Activated naive CD4-positive, alpha-beta T cell treated with anti-CD3 and anti-CD28 coated beads for 36 hours (primary cell): ENCODE results near the gene FKBP1C. TPM values are rescaled to one million over a fixed set of nuclear protein-coding genes. Genes with fewer than 3 reads are reported as not detected.
"Not testable (repeated sequence)": the region's sequence is repeated elsewhere in the genome, so short reads cannot be mapped to it uniquely, and the experiment has no call there.

Experiments
- CTCF ChIA-PET: fragments of 350-600 bp; sonication (Branson Sonifier 250); formaldehyde crosslinking; loops from one replicate; lab custom pipeline; 2021; ENCODE audit warnings: antibody characterized with exemption; lab: Charles Lee
- DNase-seq: peaks from one replicate; pipeline ENCODE4 v3.0.0-alpha.2; 2020
- H3K27ac Mint-ChIP-seq: one replicate; pipeline ENCODE4 v1.8.0; 2021; ENCODE audit warnings: mild to moderate bottlenecking, mixed read lengths
- H3K27me3 Mint-ChIP-seq: one replicate; pipeline ENCODE4 v1.8.0; 2021; ENCODE audit warnings: low read depth, mixed read lengths
- H3K36me3 Mint-ChIP-seq: one replicate; pipeline ENCODE4 v1.8.0; 2021; ENCODE audit warnings: low read depth, mixed read lengths
- H3K4me1 Mint-ChIP-seq: one replicate; pipeline ENCODE4 v1.8.0; 2021; ENCODE audit warnings: low read depth, mixed read lengths
- H3K4me3 Mint-ChIP-seq: one replicate; pipeline ENCODE4 v1.8.0; 2021; ENCODE audit warnings: mild to moderate bottlenecking, moderate library complexity, mixed read lengths
- H3K9me3 Mint-ChIP-seq: one replicate; pipeline ENCODE4 v1.8.0; 2021; ENCODE audit warnings: mixed read lengths
- intact Hi-C: fragments of 100-400 bp; cut with micrococcal nuclease; formaldehyde crosslinking; loops from one replicate; pipeline ENCODE4 v1.15.1; 2023
- total RNA-seq, 2 experiments: library from RNA; stranded (reverse); gene quantifications; one replicate each; pipeline ENCODE4 v1.2.3, GENCODE V29; 2021

Gene FKBP1C
- under 1 TPM; 0.57 to 0.64 TPM for total RNA-seq

DNA sequence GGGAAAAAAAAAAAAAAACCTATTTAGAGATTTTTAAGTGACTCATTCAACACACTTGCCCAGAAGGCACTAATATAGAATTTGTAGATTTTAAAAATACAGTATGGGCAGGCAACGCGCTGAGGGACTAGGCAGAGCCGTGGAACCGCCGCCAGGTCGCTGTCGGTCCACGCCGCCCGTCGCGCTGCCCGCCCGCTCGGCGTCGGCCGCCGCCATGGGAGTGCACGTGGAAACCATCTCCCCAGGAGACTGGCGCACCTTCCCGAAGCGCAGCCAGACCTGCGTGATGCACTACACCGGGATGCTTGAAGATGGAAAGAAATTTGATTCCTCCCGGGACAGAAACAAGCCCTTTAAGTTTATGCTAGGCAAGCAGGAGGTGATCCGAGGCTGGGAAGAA, at the start of gene FKBP1C:
FKBP1C (plus strand) TSS at position 127 of the 400 bp plus-strand sequence.
- H3K36me3 Mint-ChIP-seq, H3K4me1 Mint-ChIP-seq, H3K4me3 Mint-ChIP-seq, H3K27me3 Mint-ChIP-seq, CTCF ChIA-PET, DNase-seq, H3K27ac Mint-ChIP-seq, intact Hi-C loops: not testable (repeated sequence)
- H3K9me3 Mint-ChIP-seq, result peaks cover 21% of the 10 kb centered on the region

DNA sequence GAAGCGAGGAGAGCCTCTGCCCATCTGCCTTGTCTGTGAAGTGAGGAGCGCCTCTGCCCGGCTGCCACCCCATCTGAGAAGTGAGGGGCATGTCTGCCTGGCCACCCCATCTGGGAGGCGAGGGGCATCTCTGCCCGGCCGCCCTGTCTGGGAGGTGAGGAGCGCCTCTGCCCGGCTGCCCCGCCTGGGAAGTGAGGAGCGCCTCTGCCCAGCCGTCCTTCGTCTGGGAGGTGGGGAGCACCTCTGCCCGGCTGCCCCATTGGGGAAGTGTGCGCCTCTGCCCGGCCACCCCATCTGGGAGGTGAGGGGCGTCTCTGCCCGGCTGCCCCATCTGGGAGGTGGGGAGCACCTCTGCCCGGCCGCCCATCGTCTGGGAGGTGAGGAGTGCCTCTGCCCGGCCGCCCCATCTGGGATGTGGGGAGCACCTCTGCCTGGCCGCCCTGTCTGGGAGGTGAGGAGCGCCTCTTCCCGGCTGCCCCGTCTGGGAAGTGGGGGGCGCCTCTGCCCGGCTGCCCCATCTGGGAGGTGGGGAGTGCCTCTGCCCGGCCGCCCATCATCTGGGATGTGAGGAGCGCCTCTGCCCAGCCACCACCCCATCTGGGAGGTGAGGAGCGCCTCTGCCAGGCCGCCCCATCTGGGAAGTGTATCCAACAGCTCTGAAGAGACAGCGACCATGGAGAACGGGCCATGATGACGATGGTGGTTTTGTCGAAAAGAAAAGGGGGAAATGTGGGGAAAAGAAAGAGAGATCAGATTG, 47.0 kb upstream of the FKBP1C start:
- H3K9me3 Mint-ChIP-seq, H3K27me3 Mint-ChIP-seq, DNase-seq, H3K4me3 Mint-ChIP-seq, CTCF ChIA-PET, intact Hi-C loops, H3K27ac Mint-ChIP-seq, H3K36me3 Mint-ChIP-seq, H3K4me1 Mint-ChIP-seq: not testable (repeated sequence)

DNA sequence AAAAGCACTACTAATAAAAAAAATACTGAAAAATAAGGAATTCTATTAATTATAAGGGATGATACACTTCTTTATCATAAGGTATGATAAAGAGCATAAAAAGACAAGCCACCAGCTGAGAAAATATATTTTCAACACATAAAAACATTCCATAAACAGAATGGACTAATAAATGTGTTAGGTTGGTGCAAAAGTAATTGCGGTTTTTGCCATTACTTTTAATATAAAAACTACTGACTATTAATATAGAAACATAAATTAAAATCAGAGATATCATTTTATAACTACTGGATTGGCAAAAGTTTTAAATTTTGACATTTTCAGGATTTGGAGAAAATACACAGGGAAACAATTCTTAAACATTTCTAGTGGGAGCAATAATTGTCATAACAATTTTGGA, 37.1 kb upstream of the FKBP1C start:
- no peaks in the 10 kb centered on the region for H3K27me3 Mint-ChIP-seq
- no peaks in the 10 kb centered on the region for H3K36me3 Mint-ChIP-seq
- DNase-seq, result no peak
- no peaks in the 10 kb centered on the region for H3K4me1 Mint-ChIP-seq
- peaks cover 10% of the 10 kb centered on the region for H3K9me3 Mint-ChIP-seq
- H3K27ac Mint-ChIP-seq, result no peak overlapping the region
- intact Hi-C loops, result no loop called here
- H3K4me3 Mint-ChIP-seq, result no peak overlapping the region
- CTCF ChIA-PET, result no interaction called here

DNA sequence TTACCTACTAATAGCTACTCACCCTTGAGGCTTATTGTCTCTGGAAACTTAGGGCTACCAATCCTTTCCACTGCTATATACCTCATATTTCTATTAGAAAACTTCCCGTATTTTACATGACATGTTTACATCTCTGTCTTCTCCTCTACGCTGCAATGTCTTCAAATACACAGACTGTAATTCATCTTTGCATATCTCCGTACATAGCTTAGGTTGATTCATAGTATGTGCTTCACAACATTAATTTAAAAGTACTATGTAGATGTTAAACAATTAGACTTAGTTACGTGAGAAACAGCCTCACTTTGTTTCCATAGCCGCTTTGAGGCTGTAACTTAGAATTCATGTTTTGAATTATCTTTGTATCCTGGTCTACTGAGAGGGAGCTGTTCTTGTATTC, 35.1 kb upstream of the FKBP1C start:
- Mint-ChIP-seq H3K9me3 (peaks cover 4% of the 10 kb centered on the region), H3K36me3 (no peaks in the 10 kb centered on the region), H3K27ac (no peak overlapping the region), H3K4me1 (no peaks in the 10 kb centered on the region), H3K27me3 (no peaks in the 10 kb centered on the region), H3K4me3 (no peak overlapping the region)
- intact Hi-C loops, result no loop called here
- no peak for DNase-seq
- CTCF ChIA-PET, result no interaction called here

DNA sequence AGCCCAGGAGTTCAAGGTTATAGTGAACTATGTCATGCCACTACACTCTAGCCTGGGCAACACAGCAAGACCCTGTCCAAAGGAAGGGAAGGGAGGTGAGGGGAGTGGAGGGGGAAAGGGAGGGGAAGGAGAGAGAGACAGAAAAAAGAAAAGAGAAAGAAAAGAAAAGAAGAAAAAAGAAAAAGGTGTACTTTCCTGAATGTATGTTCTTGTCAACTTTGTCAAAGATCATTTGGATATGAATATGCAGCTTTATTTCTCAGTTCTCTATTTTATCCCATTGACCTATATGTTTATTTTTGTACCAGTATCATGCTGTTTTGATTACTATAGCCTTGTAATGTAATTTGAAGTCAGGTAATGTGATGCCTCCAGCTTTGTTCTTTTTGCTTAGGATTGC, 30.9 kb upstream of the FKBP1C start:
- H3K4me3 Mint-ChIP-seq, result no peak overlapping the region
- H3K4me1 Mint-ChIP-seq, result no peaks in the 10 kb centered on the region
- no peak for DNase-seq
- H3K9me3 Mint-ChIP-seq, result no peaks in the 10 kb centered on the region
- intact Hi-C loops, result no loop called here
- H3K27me3 Mint-ChIP-seq, result no peaks in the 10 kb centered on the region
- H3K27ac Mint-ChIP-seq, result no peak overlapping the region
- CTCF ChIA-PET, result no interaction called here
- H3K36me3 Mint-ChIP-seq, result no peaks in the 10 kb centered on the region

DNA sequence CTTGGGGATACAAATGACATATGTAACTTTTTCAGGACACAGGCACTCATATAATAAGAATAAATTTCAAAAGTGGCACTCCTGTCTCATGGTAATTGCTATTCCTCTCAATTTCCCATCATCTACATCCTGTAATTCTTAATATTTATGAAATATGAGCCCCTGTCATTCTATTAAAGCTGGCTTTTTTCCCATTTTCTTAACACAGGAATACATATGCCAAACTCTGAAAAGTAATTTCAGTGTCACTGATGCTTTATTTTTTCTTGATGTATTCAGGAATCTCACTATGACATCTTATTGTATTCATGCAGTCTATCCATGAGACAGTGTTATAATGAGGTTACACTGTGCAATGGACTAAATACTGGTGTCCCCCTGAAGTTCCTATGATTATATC, 24.3 kb upstream of the FKBP1C start:
- intact Hi-C loops, result no loop called here
- Mint-ChIP-seq H3K9me3 (peaks cover 5% of the 10 kb centered on the region), H3K27me3 (no peaks in the 10 kb centered on the region), H3K4me3 (no peak overlapping the region), H3K36me3 (no peaks in the 10 kb centered on the region), H3K27ac (no peak overlapping the region), H3K4me1 (no peaks in the 10 kb centered on the region)
- no peak for DNase-seq
- CTCF ChIA-PET, result no interaction called here

DNA sequence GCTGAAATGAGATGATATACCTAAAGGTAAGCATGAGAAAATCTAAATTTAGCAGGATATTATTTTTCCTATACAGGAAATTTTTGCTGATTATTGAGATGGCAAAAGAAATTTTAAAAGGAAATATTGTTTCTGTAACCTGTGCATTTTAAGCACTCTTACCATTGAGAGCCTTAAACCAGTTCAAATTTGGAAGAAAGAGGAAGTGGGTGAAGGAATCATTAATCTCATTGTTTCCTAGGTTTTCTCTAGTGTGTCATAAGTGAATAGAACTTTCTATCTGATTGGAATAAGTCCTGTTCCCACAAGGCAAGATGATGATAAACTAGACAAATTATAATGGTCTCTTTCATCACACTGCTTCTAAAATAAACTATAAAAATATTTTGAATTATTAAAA, 22.4 kb upstream of the FKBP1C start:
- Mint-ChIP-seq H3K36me3 (no peaks in the 10 kb centered on the region), H3K9me3 (peaks cover 5% of the 10 kb centered on the region), H3K27ac (no peak overlapping the region), H3K27me3 (no peaks in the 10 kb centered on the region), H3K4me3 (no peak overlapping the region), H3K4me1 (no peaks in the 10 kb centered on the region)
- CTCF ChIA-PET, result no interaction called here
- intact Hi-C loops, result no loop called here
- no peak for DNase-seq

DNA sequence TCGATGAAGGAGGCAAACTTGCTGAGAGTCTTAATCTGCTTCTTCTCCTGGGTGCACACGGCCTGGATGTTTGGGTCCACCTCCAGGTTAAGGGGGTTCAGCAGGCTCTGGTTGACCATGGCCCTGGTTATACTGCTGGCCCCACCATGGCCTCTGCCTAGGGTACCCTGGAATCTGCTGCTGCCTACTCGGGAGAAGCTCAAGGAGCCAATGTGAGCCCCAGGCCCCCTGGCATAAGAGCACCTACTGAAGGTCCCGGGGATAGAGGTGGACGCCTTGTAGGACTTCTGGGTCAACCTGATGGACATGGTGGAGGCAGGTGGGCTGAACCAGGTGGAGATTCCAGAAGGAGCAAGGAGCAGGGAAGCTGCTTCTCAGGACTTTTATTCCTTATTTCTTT, 17.9 kb upstream of the FKBP1C start:
- no peak overlapping the region for H3K4me3 Mint-ChIP-seq
- H3K4me1 Mint-ChIP-seq, result no peaks in the 10 kb centered on the region
- peaks cover 2% of the 10 kb centered on the region for H3K9me3 Mint-ChIP-seq
- CTCF ChIA-PET, result no interaction called here
- DNase-seq, result no peak
- H3K27me3 Mint-ChIP-seq, result no peaks in the 10 kb centered on the region
- no peaks in the 10 kb centered on the region for H3K36me3 Mint-ChIP-seq
- intact Hi-C loops, result no loop called here
- H3K27ac Mint-ChIP-seq, result no peak overlapping the region

DNA sequence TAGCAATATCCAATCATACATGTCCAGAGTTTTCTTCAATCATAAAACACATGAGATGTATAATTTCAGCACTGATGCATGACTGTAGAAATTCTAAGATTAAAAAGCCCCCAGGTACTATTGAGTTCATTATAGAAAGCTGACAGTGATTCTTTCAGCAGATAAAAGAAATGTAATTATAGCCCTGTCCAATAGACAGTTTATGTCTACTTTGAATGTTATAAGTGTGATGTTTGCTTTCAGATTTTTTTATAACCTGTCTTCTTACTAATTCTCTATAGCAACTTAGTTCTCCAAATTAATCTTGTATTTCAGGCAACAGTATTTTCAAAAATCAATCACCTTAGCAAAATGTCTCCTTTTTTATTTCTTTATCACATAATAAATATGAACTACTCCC, 13.5 kb upstream of the FKBP1C start:
- H3K4me1 Mint-ChIP-seq, result no peaks in the 10 kb centered on the region
- no peak overlapping the region for H3K4me3 Mint-ChIP-seq
- H3K27me3 Mint-ChIP-seq, result no peaks in the 10 kb centered on the region
- intact Hi-C loops, result no loop called here
- no peaks in the 10 kb centered on the region for H3K36me3 Mint-ChIP-seq
- DNase-seq, result no peak
- no peak overlapping the region for H3K27ac Mint-ChIP-seq
- H3K9me3 Mint-ChIP-seq, result no peaks in the 10 kb centered on the region
- CTCF ChIA-PET, result no interaction called here

DNA sequence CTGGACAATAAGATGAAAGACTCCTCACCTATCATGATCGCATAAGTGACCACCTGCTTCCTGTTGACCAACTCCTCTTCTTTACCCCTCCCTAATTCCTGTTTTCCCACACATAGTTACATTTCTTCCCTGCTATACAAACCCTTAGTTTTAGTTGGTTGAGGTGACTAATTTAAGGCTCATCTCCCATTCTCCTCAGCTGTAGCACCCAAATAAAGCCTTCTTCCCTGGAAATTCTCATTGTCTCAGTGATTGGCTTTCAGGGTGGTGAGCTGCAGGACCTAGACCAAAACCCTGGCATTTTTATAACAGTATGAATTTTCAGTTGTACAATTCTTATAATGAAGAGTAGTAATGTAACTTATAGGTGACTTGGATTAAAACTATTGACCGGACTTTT, 2.1 kb downstream of the FKBP1C start:
- peaks cover 15% of the 10 kb centered on the region for H3K9me3 Mint-ChIP-seq
- intact Hi-C loops, result no loop called here
- H3K4me1 Mint-ChIP-seq, result no peaks in the 10 kb centered on the region
- DNase-seq, result no peak
- no peaks in the 10 kb centered on the region for H3K36me3 Mint-ChIP-seq
- no peaks in the 10 kb centered on the region for H3K27me3 Mint-ChIP-seq
- H3K4me3 Mint-ChIP-seq, result no peak overlapping the region
- CTCF ChIA-PET, result no interaction called here
- H3K27ac Mint-ChIP-seq, result no peak overlapping the region

DNA sequence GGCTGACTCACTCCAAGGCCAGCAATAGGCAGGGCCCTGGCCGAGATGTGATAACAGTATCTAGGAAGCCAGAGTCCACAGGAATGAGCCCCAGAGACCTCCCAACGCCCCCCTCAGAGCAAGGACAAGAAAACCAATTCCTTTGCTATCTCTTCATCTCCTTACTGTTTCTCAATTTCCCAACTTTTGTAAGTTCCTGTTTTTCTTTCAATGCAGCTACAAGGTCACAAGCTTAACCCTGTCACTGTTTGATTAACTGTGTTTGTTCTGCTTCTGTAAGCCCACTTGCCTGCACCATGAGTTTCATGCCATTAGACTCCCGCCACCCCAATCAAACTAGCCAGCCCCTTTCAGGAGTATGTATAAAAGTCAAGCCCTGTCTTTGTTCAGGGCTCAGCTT, 3.5 kb downstream of the FKBP1C start:
- Mint-ChIP-seq H3K27me3 (no peaks in the 10 kb centered on the region), H3K4me3 (no peak overlapping the region), H3K27ac (no peak overlapping the region), H3K9me3 (peaks cover 15% of the 10 kb centered on the region), H3K4me1 (no peaks in the 10 kb centered on the region), H3K36me3 (no peaks in the 10 kb centered on the region)
- intact Hi-C loops, result no loop called here
- CTCF ChIA-PET, result no interaction called here
- DNase-seq, result no peak

DNA sequence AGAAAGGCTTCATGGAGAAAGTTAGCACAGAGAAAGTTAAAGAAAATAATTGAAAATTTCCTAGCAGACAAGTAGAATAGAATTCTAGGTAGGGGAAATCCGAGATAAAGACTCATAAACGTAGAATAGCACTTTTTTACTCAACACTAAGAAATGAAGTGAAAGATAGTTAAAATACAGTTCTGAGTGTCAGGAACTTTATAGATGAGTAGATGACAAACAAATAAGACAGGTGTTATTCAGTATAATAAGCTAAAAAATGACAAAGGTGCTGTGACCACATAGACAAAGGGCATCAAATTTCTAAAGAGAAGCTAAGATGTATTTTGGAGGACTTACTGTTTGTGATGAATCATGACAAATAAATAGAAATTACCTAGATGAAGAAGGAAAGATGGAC, 12.9 kb downstream of the FKBP1C start:
- H3K27me3 Mint-ChIP-seq, result no peaks in the 10 kb centered on the region
- intact Hi-C loops, result no loop called here
- peaks cover 2% of the 10 kb centered on the region for H3K9me3 Mint-ChIP-seq
- H3K4me1 Mint-ChIP-seq, result no peaks in the 10 kb centered on the region
- CTCF ChIA-PET, result no interaction called here
- no peak overlapping the region for H3K27ac Mint-ChIP-seq
- DNase-seq, result no peak
- H3K36me3 Mint-ChIP-seq, result no peaks in the 10 kb centered on the region
- no peak overlapping the region for H3K4me3 Mint-ChIP-seq

DNA sequence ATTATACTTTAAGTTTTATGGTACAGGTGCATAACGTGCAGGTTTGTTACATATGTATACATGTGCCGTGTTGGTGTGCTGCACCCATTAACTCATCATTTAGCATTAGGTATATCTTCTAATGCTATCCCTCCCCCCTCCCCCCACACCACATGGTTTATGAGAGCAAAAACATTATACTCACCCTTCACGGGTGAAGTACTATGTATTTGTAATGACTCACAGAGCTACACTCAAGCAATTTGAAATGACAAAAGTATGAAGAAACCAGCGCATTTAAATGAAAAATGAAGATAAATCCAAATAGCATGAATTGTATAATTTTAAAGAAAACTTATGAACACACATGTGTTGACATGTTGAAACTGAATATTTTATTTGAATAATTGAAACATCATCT, 14.7 kb downstream of the FKBP1C start:
- H3K36me3 Mint-ChIP-seq, intact Hi-C loops, H3K27ac Mint-ChIP-seq, H3K4me3 Mint-ChIP-seq, H3K9me3 Mint-ChIP-seq, H3K4me1 Mint-ChIP-seq, DNase-seq, CTCF ChIA-PET, H3K27me3 Mint-ChIP-seq: not testable (repeated sequence)
